Astrocyte (in vitro differentiated cells and primary cell): ENCODE measurements around the gene MEP1A. TPM values are rescaled to one million over a fixed set of nuclear protein-coding genes. Genes with fewer than 3 reads are reported as not detected.

Experiments used
- DNase-seq: peaks from one replicate; pipeline ENCODE4 v3.0.0-alpha.2; 2010; ENCODE audit warnings: low read depth
- FAIRE-seq: peaks from 2 replicates; lab custom pipeline; 2011; peaks lifted over from hg19 to GRCh38; lab: Jason Lieb, UNC
- H2AFZ ChIP-seq: 2 replicates; pipeline ENCODE4 v1.6.0; 2012; ENCODE audit warnings: low read depth, low read length, inconsistent platforms
- H3K27ac ChIP-seq: 2 replicates; pipeline ENCODE4 v1.5.1; 2011; ENCODE audit warnings: low read depth, low read length, inconsistent platforms
- H3K27me3 ChIP-seq: 2 replicates; pipeline ENCODE4 v1.6.0; 2011; ENCODE audit warnings: low read length, inconsistent platforms; ENCODE audit not compliant: insufficient read depth
- H3K36me3 ChIP-seq: 2 replicates; pipeline ENCODE4 v1.5.1; 2011; ENCODE audit warnings: low read length, inconsistent platforms; ENCODE audit not compliant: insufficient read depth
- H3K4me1 ChIP-seq: 2 replicates; pipeline ENCODE4 v1.5.1; 2011; ENCODE audit warnings: low read length, inconsistent platforms; ENCODE audit not compliant: insufficient read depth
- H3K4me2 ChIP-seq: 2 replicates; pipeline ENCODE4 v1.6.0; 2012; ENCODE audit warnings: low read length, inconsistent platforms
- H3K4me3 ChIP-seq: 2 replicates; pipeline ENCODE4 v1.5.1; 2011; ENCODE audit warnings: low read depth, mild to moderate bottlenecking, low read length, inconsistent platforms; ENCODE audit not compliant: insufficient read depth
- H3K79me2 ChIP-seq: 2 replicates; pipeline ENCODE4 v1.6.0; 2012; ENCODE audit warnings: mild to moderate bottlenecking, low read length, inconsistent platforms; ENCODE audit not compliant: insufficient read depth
- H3K9ac ChIP-seq: 2 replicates; pipeline ENCODE4 v1.6.0; 2012; ENCODE audit warnings: mild to moderate bottlenecking, low read length, inconsistent platforms
- H3K9me3 ChIP-seq: 2 replicates; pipeline ENCODE4 v1.5.1; 2012; ENCODE audit warnings: low read depth, mild to moderate bottlenecking, low read length, inconsistent platforms; ENCODE audit not compliant: insufficient read depth
- H4K20me1 ChIP-seq: 2 replicates; pipeline ENCODE4 v1.6.0; 2012; ENCODE audit warnings: low read length, inconsistent platforms; ENCODE audit not compliant: insufficient read depth
- H3K27ac Mint-ChIP-seq: one replicate; pipeline ENCODE4 v1.8.0; 2021; ENCODE audit warnings: mild to moderate bottlenecking, mixed read lengths; ENCODE audit not compliant: unreplicated experiment
- H3K27me3 Mint-ChIP-seq: one replicate; pipeline ENCODE4 v1.8.0; 2021; ENCODE audit warnings: low read depth, mixed read lengths; ENCODE audit not compliant: unreplicated experiment
- H3K36me3 Mint-ChIP-seq: one replicate; pipeline ENCODE4 v1.8.0; 2021; ENCODE audit warnings: low read depth, mixed read lengths; ENCODE audit not compliant: unreplicated experiment
- H3K4me1 Mint-ChIP-seq: one replicate; pipeline ENCODE4 v1.8.0; 2021; ENCODE audit warnings: low read depth, mixed read lengths; ENCODE audit not compliant: unreplicated experiment
- H3K4me3 Mint-ChIP-seq: one replicate; pipeline ENCODE4 v1.8.0; 2021; ENCODE audit warnings: mild to moderate bottlenecking, moderate library complexity, mixed read lengths; ENCODE audit not compliant: unreplicated experiment
- H3K9me3 Mint-ChIP-seq: one replicate; pipeline ENCODE4 v1.8.0; 2021; ENCODE audit warnings: mild to moderate bottlenecking, mixed read lengths; ENCODE audit not compliant: unreplicated experiment
- CTCF ChIP-seq: IDR thresholded peaks from 2 replicates; pipeline ENCODE4 v1.5.1; 2011; ENCODE audit warnings: low read depth, mild to moderate bottlenecking, inconsistent platforms, low read length, moderate library complexity; ENCODE audit not compliant: insufficient read depth
- EZH2 ChIP-seq: IDR thresholded peaks from 2 replicates; pipeline ENCODE4 v1.6.1; 2012; ENCODE audit warnings: mild to moderate bottlenecking, low read length, inconsistent platforms; ENCODE audit not compliant: insufficient read depth
- total RNA-seq: library from RNA; stranded (reverse); gene quantifications from 2 replicates; pipeline ENCODE4 v1.2.1, GENCODE V29; 2021

Gene MEP1A
- total RNA-seq, 1 donor from 2014 or later: not detected

GRCh38 chr6:46789434-46790354 is 3.5 kb upstream of the MEP1A start:
- H3K9me3 ChIP-seq: no peaks in the 10 kb centered on the region
- H3K79me2 ChIP-seq: no peaks in the 10 kb centered on the region
- H4K20me1 ChIP-seq: no peaks in the 10 kb centered on the region
- H3K9me3 Mint-ChIP-seq: no peaks in the 10 kb centered on the region
- TF ChIP-seq CTCF (no peak), EZH2 (no peak)
- no peaks in the 10 kb centered on the region for H3K36me3 ChIP-seq
- no peaks in the 10 kb centered on the region for H3K36me3 Mint-ChIP-seq
- H3K4me2 ChIP-seq: no peak overlapping the region
- no peak overlapping the region for H2AFZ ChIP-seq
- peaks cover 2% of the 10 kb centered on the region for H3K27me3 Mint-ChIP-seq
- H3K27me3 ChIP-seq: no peaks in the 10 kb centered on the region
- FAIRE-seq (no peak), DNase-seq (no peak)
- peaks cover 7% of the 10 kb centered on the region for H3K4me1 Mint-ChIP-seq
- no peak overlapping the region for H3K4me3 Mint-ChIP-seq
- no peak overlapping the region for H3K27ac Mint-ChIP-seq
- H3K4me3 ChIP-seq: no peak overlapping the region
- H3K27ac ChIP-seq: no peak overlapping the region
- no peaks in the 10 kb centered on the region for H3K4me1 ChIP-seq
- H3K9ac ChIP-seq: no peak overlapping the region

DNA sequence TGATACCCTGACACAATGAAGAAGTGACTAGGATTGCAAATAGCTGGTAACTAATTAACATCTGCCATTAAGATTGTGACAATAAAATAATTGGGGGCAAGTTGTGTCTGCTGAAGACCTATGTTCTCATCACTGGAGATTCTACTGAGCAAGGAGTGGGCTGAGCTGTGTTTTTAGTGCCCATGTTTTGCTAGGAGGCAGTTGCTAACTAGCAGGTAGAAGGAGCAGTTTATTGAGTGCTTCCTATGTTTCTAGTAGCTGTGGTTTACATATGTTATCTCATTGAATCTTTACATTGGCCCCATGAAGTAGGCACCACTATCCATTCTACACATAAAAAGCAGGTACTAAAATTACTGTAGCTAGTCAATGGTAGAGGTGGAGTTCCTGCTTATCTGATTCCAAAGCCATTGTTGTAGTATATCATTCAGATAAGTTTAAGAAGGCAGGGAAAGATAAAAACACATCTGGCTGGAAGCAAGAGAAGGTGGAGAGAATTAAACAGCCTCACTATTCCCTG is 2.8 kb upstream of the MEP1A start:
- no peak overlapping the region for H2AFZ ChIP-seq
- H3K4me3 Mint-ChIP-seq: no peak overlapping the region
- no peak overlapping the region for H3K27ac Mint-ChIP-seq
- H3K36me3 Mint-ChIP-seq: no peaks in the 10 kb centered on the region
- H4K20me1 ChIP-seq: no peaks in the 10 kb centered on the region
- no peaks in the 10 kb centered on the region for H3K9me3 Mint-ChIP-seq
- no peaks in the 10 kb centered on the region for H3K79me2 ChIP-seq
- no peak overlapping the region for H3K9ac ChIP-seq
- H3K36me3 ChIP-seq: no peaks in the 10 kb centered on the region
- H3K27me3 Mint-ChIP-seq: peaks cover 2% of the 10 kb centered on the region
- FAIRE-seq (no peak), DNase-seq (no peak)
- no peak overlapping the region for H3K27ac ChIP-seq
- H3K4me1 Mint-ChIP-seq: peaks cover 10% of the 10 kb centered on the region
- H3K27me3 ChIP-seq: no peaks in the 10 kb centered on the region
- no peaks in the 10 kb centered on the region for H3K4me1 ChIP-seq
- H3K4me2 ChIP-seq: no peak overlapping the region
- H3K9me3 ChIP-seq: no peaks in the 10 kb centered on the region
- TF ChIP-seq CTCF (no peak), EZH2 (no peak)
- H3K4me3 ChIP-seq: no peak overlapping the region

GRCh38 chr6:46792635-46793034 is 554 bp upstream of the MEP1A start:
- peaks cover 3% of the 10 kb centered on the region for H3K27me3 ChIP-seq
- H3K9ac ChIP-seq: no peak overlapping the region
- Mint-ChIP-seq H3K4me3 (no peak overlapping the region), H3K9me3 (no peaks in the 10 kb centered on the region), H3K27ac (no peak overlapping the region), H3K27me3 (peaks cover 2% of the 10 kb centered on the region), H3K4me1 (peaks cover 20% of the 10 kb centered on the region), H3K36me3 (no peaks in the 10 kb centered on the region)
- no peak overlapping the region for H2AFZ ChIP-seq
- no peak overlapping the region for H3K4me2 ChIP-seq
- TF ChIP-seq EZH2: no peak
- no peak overlapping the region for H3K27ac ChIP-seq
- H4K20me1 ChIP-seq: no peaks in the 10 kb centered on the region
- no peak for FAIRE-seq
- no peaks in the 10 kb centered on the region for H3K79me2 ChIP-seq
- H3K4me3 ChIP-seq: no peak overlapping the region
- H3K9me3 ChIP-seq: no peaks in the 10 kb centered on the region
- no peak for DNase-seq
- no peaks in the 10 kb centered on the region for H3K4me1 ChIP-seq
- no peaks in the 10 kb centered on the region for H3K36me3 ChIP-seq
